Measurements from ENCODE around the gene SCAND1.

GRCh38 chr20:35907017-35907701 is 47.1 kb downstream of the SCAND1 start:
- TF ChIP-seq CTCF (IDR thresholded peaks at IDR 0.05) (no peak), POLR2A (IDR thresholded peaks at IDR 0.05) (no peak)
